IMR-90 (cell line): Measurements from ENCODE around the gene EMCN. TPM values are rescaled to one million over a fixed set of nuclear protein-coding genes. Genes with fewer than 3 reads are reported as not detected.

Source experiments
- ATAC-seq: fragments of 200-7000 bp; cut with Tn5 transposase; 2 replicates; pipeline ENCODE4 v1.9.1; 2020; ENCODE audit warnings: low read depth, mild to moderate bottlenecking, moderate library complexity
- BruUV-seq: library from RNA; stranded (reverse); fragments of 400-500 nt; replicated peaks from 2 replicates; lab custom pipeline; 2021; lab: Mats Ljungman, UMichigan
- CTCF ChIA-PET: fragments of 300-600 bp; formaldehyde crosslinking; extraction: SDS; loops from one replicate; lab custom pipeline; 2021; ENCODE audit warnings: antibody characterized with exemption; lab: Yijun Ruan, JAX
- POLR2A ChIA-PET: fragments of 300-600 bp; sonication (Branson Sonifier 250); formaldehyde crosslinking; loops from one replicate; lab custom pipeline; 2022; ENCODE audit warnings: antibody characterized with exemption; ENCODE audit not compliant: unreplicated experiment; lab: Charles Lee
- DNase-seq: peaks from one replicate; pipeline ENCODE4 v3.0.0; 2013
- H2AFZ ChIP-seq: replicated peaks from 2 replicates; pipeline ENCODE3; 2013; ENCODE audit warnings: low read length, mild to moderate bottlenecking; ENCODE audit not compliant: poor library complexity
- H2AK5ac ChIP-seq: 2 replicates; pipeline ENCODE4 v1.6.1; 2013; ENCODE audit warnings: low read depth, low read length, inconsistent platforms
- H2AK9ac ChIP-seq: replicated peaks from 2 replicates; pipeline ENCODE3; 2013; ENCODE audit warnings: mild to moderate bottlenecking, low read depth, low read length, moderate library complexity; ENCODE audit not compliant: poor library complexity
- H2BK120ac ChIP-seq: 2 replicates; pipeline ENCODE4 v1.6.1; 2013; ENCODE audit warnings: low read depth, low read length, inconsistent platforms
- H2BK15ac ChIP-seq: 3 replicates; pipeline ENCODE4 v1.6.1; 2013; ENCODE audit warnings: low read depth, low read length, inconsistent platforms
- H2BK20ac ChIP-seq: 2 replicates; pipeline ENCODE4 v1.6.1; 2013; ENCODE audit warnings: low read depth, mild to moderate bottlenecking, inconsistent platforms, low read length, moderate library complexity
- H2BK5ac ChIP-seq: 2 replicates; pipeline ENCODE4 v1.6.1; 2013; ENCODE audit warnings: mild to moderate bottlenecking, low read depth, low read length, inconsistent platforms; ENCODE audit not compliant: poor library complexity, severe bottlenecking
- H3K14ac ChIP-seq: replicated peaks from 2 replicates; pipeline ENCODE4 v1.6.1; 2013; ENCODE audit warnings: low read depth, low read length, inconsistent platforms
- H3K18ac ChIP-seq: 2 replicates; pipeline ENCODE4 v1.6.1; 2013; ENCODE audit warnings: low read depth, low read length, control low read depth
- H3K23ac ChIP-seq: 2 replicates; pipeline ENCODE4 v1.6.1; 2013; ENCODE audit warnings: low read depth, low read length, inconsistent platforms
- H3K27ac ChIP-seq: 2 replicates; pipeline ENCODE4 v1.5.1; 2013; ENCODE audit warnings: mild to moderate bottlenecking, control low read depth, low read length; ENCODE audit not compliant: insufficient read depth
- H3K27me3 ChIP-seq: 2 replicates; pipeline ENCODE4 v1.6.1; 2013; ENCODE audit warnings: low read length; ENCODE audit not compliant: control insufficient read depth, insufficient read depth
- H3K36me3 ChIP-seq: 2 replicates; pipeline ENCODE4 v1.6.1; 2013; ENCODE audit warnings: low read length, mixed read lengths; ENCODE audit not compliant: control insufficient read depth, insufficient read depth
- H3K4ac ChIP-seq: 2 replicates; pipeline ENCODE4 v1.6.1; 2013; ENCODE audit warnings: low read depth, low read length, inconsistent platforms
- H3K4me1 ChIP-seq: 2 replicates; pipeline ENCODE4 v1.6.1; 2013; ENCODE audit warnings: low read length, mixed read lengths; ENCODE audit not compliant: control insufficient read depth, insufficient read depth
- H3K4me2 ChIP-seq: 2 replicates; pipeline ENCODE4 v1.6.1; 2013; ENCODE audit warnings: low read depth, mild to moderate bottlenecking, control low read depth, low read length, moderate library complexity
- H3K4me3 ChIP-seq: 2 replicates; pipeline ENCODE4 v1.5.1; 2013; ENCODE audit warnings: low read depth, mild to moderate bottlenecking, control low read depth, low read length, moderate library complexity; ENCODE audit not compliant: insufficient read depth
- H3K56ac ChIP-seq: 2 replicates; pipeline ENCODE4 v1.6.1; 2013; ENCODE audit warnings: low read length, inconsistent platforms; ENCODE audit not compliant: insufficient read depth; ENCODE audit errors: extremely low read depth
- H3K79me1 ChIP-seq, 2 experiments: 2 replicates each; pipeline ENCODE4 v1.6.1; 2013; ENCODE audit warnings: low read length in 2 of 2, inconsistent platforms in 1 of 2, low read depth in 1 of 2
- H3K9ac ChIP-seq: 2 replicates; pipeline ENCODE4 v1.6.1; 2013; ENCODE audit warnings: low read depth, low read length, control low read depth
- H3K9me1 ChIP-seq: 2 replicates; pipeline ENCODE4 v1.6.1; 2013; ENCODE audit warnings: low read length, inconsistent platforms; ENCODE audit not compliant: insufficient read depth
- H3K9me3 ChIP-seq: 2 replicates; pipeline ENCODE4 v1.6.1; 2013; ENCODE audit warnings: low read length; ENCODE audit not compliant: control insufficient read depth, insufficient read depth
- H4K20me1 ChIP-seq: 2 replicates; pipeline ENCODE4 v1.6.1; 2013; ENCODE audit warnings: low read length, inconsistent platforms; ENCODE audit not compliant: insufficient read depth
- H4K5ac ChIP-seq: 2 replicates; pipeline ENCODE4 v1.6.1; 2013; ENCODE audit warnings: mild to moderate bottlenecking, low read depth, low read length, control low read depth
- H4K8ac ChIP-seq, 2 experiments: 2 replicates each; pipeline ENCODE4 v1.6.1; 2013; ENCODE audit warnings: low read depth in 2 of 2, low read length in 2 of 2, control low read depth in 1 of 2, inconsistent platforms in 1 of 2
- H4K91ac ChIP-seq: 2 replicates; pipeline ENCODE4 v1.6.1; 2013; ENCODE audit warnings: low read depth, low read length, inconsistent platforms; ENCODE audit not compliant: insufficient read depth
- ELK1 ChIP-seq: fragments of 150-350 bp; IDR thresholded peaks from 2 replicates; pipeline ENCODE4 v1.6.1; 2016; ENCODE audit warnings: low read depth, mild to moderate bottlenecking, low read length, moderate library complexity, borderline replicate concordance
- WGBS, 2 experiments: methylation state at CpG; one replicate each; pipeline versions ENCODE4 v1.1.5 to v1.1.7; 2013; ENCODE audit warnings: missing lambda C conversion rate in 2 of 2; ENCODE audit not compliant: insufficient read length in 1 of 2; ENCODE audit errors: extremely low coverage in 2 of 2; 5-methylcytosine and 5-hydroxymethylcytosine counted together
- dilution Hi-C: fragments of 300-500 bp; cut with HindIII; formaldehyde crosslinking; loops from one replicate; pipeline ENCODE4 v1.14.3; 2018; ENCODE audit warnings: low sequenced_read_pairs; ENCODE audit not compliant: unreplicated experiment
- in situ Hi-C: fragments of 300-500 bp; cut with MboI; formaldehyde crosslinking; loops from 3 replicates; pipeline ENCODE4 v1.14.3; 2019; ENCODE audit warnings: low sequenced_read_pairs, inconsistent platforms, mixed read lengths
- intact Hi-C: fragments of 100-400 bp; cut with micrococcal nuclease; formaldehyde crosslinking; loops from 2 replicates; pipeline ENCODE4 v1.10.0; 2022
- polyA plus RNA-seq, 3 experiments: library from polyadenylated mRNA; depleted of rRNA; stranded (reverse); fragments of >200 nt; gene quantifications; 2 replicates each; pipeline ENCODE4 v1.2.3, GENCODE V29; 2012; ENCODE audit warnings: low replicate concordance in 1 of 3
- total RNA-seq: library from RNA; depleted of rRNA; stranded (reverse); fragments of >200 nt; gene quantifications from 2 replicates; pipeline ENCODE4 v1.2.3, GENCODE V29; 2012

EMCN gene
- total and polyA plus RNA-seq, 2 of the 4 experiments (the other 2 are of a cell fraction), result not detected

GRCh38 chr4:100357542-100357941 lies 160.3 kb downstream of the EMCN start:
- no TSS peak for BruUV-seq
- H3K18ac ChIP-seq, result no peak overlapping the region
- CTCF ChIA-PET, result no interaction called here
- in situ Hi-C loops (no loop called here), intact Hi-C loops (no loop called here), dilution Hi-C loops (no loop called here)
- no peak overlapping the region for H2BK5ac ChIP-seq
- DNase-seq (no peak), ATAC-seq (no peak)
- no peak overlapping the region for H3K4me2 ChIP-seq
- H4K8ac ChIP-seq, result no peak overlapping the region
- H3K79me1 ChIP-seq, result no peaks in the 10 kb centered on the region
- no peak overlapping the region for H4K91ac ChIP-seq
- no peaks in the 10 kb centered on the region for H3K36me3 ChIP-seq
- no peak for TF ChIP-seq ELK1
- H2BK15ac ChIP-seq, result no peak overlapping the region
- no peaks in the 10 kb centered on the region for H4K20me1 ChIP-seq
- H3K27ac ChIP-seq, result no peak overlapping the region
- WGBS, 2 experiments, result no CpG with 5 or more reads among the region's 1 CpG
- H3K27me3 ChIP-seq, result no peaks in the 10 kb centered on the region
- H3K9ac ChIP-seq, result no peak overlapping the region
- H3K9me1 ChIP-seq, result no peaks in the 10 kb centered on the region
- H3K9me3 ChIP-seq, result 0 out of 2 replicates have a peak, but pooled peaks cover 2% of the 10 kb centered on the region
- POLR2A ChIA-PET, result no interaction called here
- H2AFZ ChIP-seq, result no peak overlapping the region
- H2BK20ac ChIP-seq, result no peak overlapping the region
- no peak overlapping the region for H3K4ac ChIP-seq
- H3K4me1 ChIP-seq, result 0 out of 2 replicates have a peak, but pooled peaks cover 2% of the 10 kb centered on the region
- no peak overlapping the region for H3K4me3 ChIP-seq
- H3K56ac ChIP-seq, result no peak overlapping the region
- H2AK5ac ChIP-seq, result no peak overlapping the region
- H3K23ac ChIP-seq, result no peak overlapping the region
- H3K14ac ChIP-seq, result no peak overlapping the region
- H2AK9ac ChIP-seq, result no peak overlapping the region
- no peak overlapping the region for H2BK120ac ChIP-seq
- H4K5ac ChIP-seq, result no peak overlapping the region
